Measurements from ENCODE around the gene EXOC3. TPM values are rescaled to one million over a fixed set of nuclear protein-coding genes. Genes with fewer than 3 reads are reported as not detected.
"Not testable (repeated sequence)": the region's sequence is repeated elsewhere in the genome, so short reads cannot be mapped to it uniquely, and the experiment has no call there.

EXOC3 gene
- polyA plus RNA-seq (2013, experiment 1 of 4): 46.1 TPM
- polyA plus RNA-seq (2013, experiment 2 of 4): 49.3 TPM
- 36.6 TPM for polyA plus RNA-seq (2013, experiment 3 of 4)
- polyA plus RNA-seq (2013, experiment 4 of 4): 43.0 TPM

- Histone ChIP-seq H3K4me1 (ENCODE audit: control insufficient read depth, insufficient read depth, low read length) (peaks cover 14% of the 10 kb centered on the region), H3K36me3 (ENCODE audit: control insufficient read depth, insufficient read depth, low read length) (peaks cover 11% of the 10 kb centered on the region), H3K27me3 (ENCODE audit: control insufficient read depth, insufficient read depth, low read length, poor library complexity, severe bottlenecking) (no peaks in the 10 kb centered on the region), H3K9me3 (ENCODE audit: control insufficient read depth, low read length) (no peaks in the 10 kb centered on the region), H3K27ac (ENCODE audit: insufficient read depth, low read depth, low read length, poor library complexity, severe bottlenecking) (no peak within 1 kb of the TSS), H3K4me3 (ENCODE audit: insufficient read depth, low read depth, low read length) (peak within 1 kb of the TSS; percentile 95)
- WGBS, 2 experiments: 8% methylated on average over 73 of the region's 73 CpGs
Observed at GRCh38 chr5:442335-443238, at the start of gene EXOC3. EXOC3 (plus strand) TSS chr5:443176; CDS start chr5:446206, 3,030 bp downstream.

- H3K4me3 ChIP-seq (ENCODE audit: insufficient read depth, low read depth, low read length): no peak overlapping the region
- no peaks in the 10 kb centered on the region for H3K36me3 ChIP-seq (ENCODE audit: control insufficient read depth, insufficient read depth, low read length)
- no peaks in the 10 kb centered on the region for H3K9me3 ChIP-seq (ENCODE audit: control insufficient read depth, low read length)
- H3K4me1 ChIP-seq (ENCODE audit: control insufficient read depth, insufficient read depth, low read length): peaks cover 4% of the 10 kb centered on the region
- H3K27me3 ChIP-seq (ENCODE audit: control insufficient read depth, insufficient read depth, low read length, poor library complexity, severe bottlenecking): no peaks in the 10 kb centered on the region
- 76 to 79% methylated on average over 10 of the region's 10 CpGs for WGBS, 2 experiments
- H3K27ac ChIP-seq (ENCODE audit: insufficient read depth, low read depth, low read length, poor library complexity, severe bottlenecking): no peak overlapping the region
Observed at GRCh38 chr5:393846-394275, 49.1 kb upstream of the EXOC3 start.

GRCh38 chr5:394671-395155, 48.3 kb upstream of the EXOC3 start:
- Histone ChIP-seq H3K27me3 (ENCODE audit: control insufficient read depth, insufficient read depth, low read length, poor library complexity, severe bottlenecking) (no peaks in the 10 kb centered on the region), H3K36me3 (ENCODE audit: control insufficient read depth, insufficient read depth, low read length) (no peaks in the 10 kb centered on the region), H3K9me3 (ENCODE audit: control insufficient read depth, low read length) (no peaks in the 10 kb centered on the region), H3K4me3 (ENCODE audit: insufficient read depth, low read depth, low read length) (no peak overlapping the region), H3K4me1 (ENCODE audit: control insufficient read depth, insufficient read depth, low read length) (peaks cover 4% of the 10 kb centered on the region), H3K27ac (ENCODE audit: insufficient read depth, low read depth, low read length, poor library complexity, severe bottlenecking) (no peak overlapping the region)
- WGBS, 2 experiments: 87 to 88% methylated on average over 18 of the region's 18 CpGs

GRCh38 chr5:395156-395920, 47.6 kb upstream of the EXOC3 start:
- no peak overlapping the region for H3K4me3 ChIP-seq (ENCODE audit: insufficient read depth, low read depth, low read length)
- no peak overlapping the region for H3K27ac ChIP-seq (ENCODE audit: insufficient read depth, low read depth, low read length, poor library complexity, severe bottlenecking)
- no peaks in the 10 kb centered on the region for H3K36me3 ChIP-seq (ENCODE audit: control insufficient read depth, insufficient read depth, low read length)
- peaks cover 10% of the 10 kb centered on the region for H3K4me1 ChIP-seq (ENCODE audit: control insufficient read depth, insufficient read depth, low read length)
- H3K27me3 ChIP-seq (ENCODE audit: control insufficient read depth, insufficient read depth, low read length, poor library complexity, severe bottlenecking): peaks cover 3% of the 10 kb centered on the region
- WGBS, 2 experiments: 90 to 92% methylated on average over 21 of the region's 21 CpGs
- no peaks in the 10 kb centered on the region for H3K9me3 ChIP-seq (ENCODE audit: control insufficient read depth, low read length)

GRCh38 chr5:395921-396530, 47.0 kb upstream of the EXOC3 start:
- 91% methylated on average over 16 to 17 of the region's 17 CpGs for WGBS, 2 experiments
- Histone ChIP-seq H3K9me3 (ENCODE audit: control insufficient read depth, low read length) (no peaks in the 10 kb centered on the region), H3K27me3 (ENCODE audit: control insufficient read depth, insufficient read depth, low read length, poor library complexity, severe bottlenecking) (peaks cover 9% of the 10 kb centered on the region), H3K4me1 (ENCODE audit: control insufficient read depth, insufficient read depth, low read length) (peaks cover 12% of the 10 kb centered on the region), H3K27ac (ENCODE audit: insufficient read depth, low read depth, low read length, poor library complexity, severe bottlenecking) (no peak overlapping the region), H3K4me3 (ENCODE audit: insufficient read depth, low read depth, low read length) (no peak overlapping the region), H3K36me3 (ENCODE audit: control insufficient read depth, insufficient read depth, low read length) (no peaks in the 10 kb centered on the region)

GRCh38 chr5:396531-396961, 46.4 kb upstream of the EXOC3 start:
- H3K4me3 ChIP-seq (ENCODE audit: insufficient read depth, low read depth, low read length): no peak overlapping the region
- no peaks in the 10 kb centered on the region for H3K9me3 ChIP-seq (ENCODE audit: control insufficient read depth, low read length)
- peaks cover 12% of the 10 kb centered on the region for H3K4me1 ChIP-seq (ENCODE audit: control insufficient read depth, insufficient read depth, low read length)
- no peak overlapping the region for H3K27ac ChIP-seq (ENCODE audit: insufficient read depth, low read depth, low read length, poor library complexity, severe bottlenecking)
- WGBS, 2 experiments: 87 to 90% methylated on average over 13 of the region's 13 CpGs
- no peaks in the 10 kb centered on the region for H3K36me3 ChIP-seq (ENCODE audit: control insufficient read depth, insufficient read depth, low read length)
- peaks cover 9% of the 10 kb centered on the region for H3K27me3 ChIP-seq (ENCODE audit: control insufficient read depth, insufficient read depth, low read length, poor library complexity, severe bottlenecking)

GRCh38 chr5:398141-398474, 44.9 kb upstream of the EXOC3 start:
- H3K27ac ChIP-seq (ENCODE audit: insufficient read depth, low read depth, low read length, poor library complexity, severe bottlenecking): not testable (repeated sequence)

GRCh38 chr5:398475-399295, 44.3 kb upstream of the EXOC3 start:
- Histone ChIP-seq H3K36me3 (ENCODE audit: control insufficient read depth, insufficient read depth, low read length) (no peaks in the 10 kb centered on the region), H3K27me3 (ENCODE audit: control insufficient read depth, insufficient read depth, low read length, poor library complexity, severe bottlenecking) (peaks cover 9% of the 10 kb centered on the region), H3K27ac (ENCODE audit: insufficient read depth, low read depth, low read length, poor library complexity, severe bottlenecking) (no peak overlapping the region), H3K4me3 (ENCODE audit: insufficient read depth, low read depth, low read length) (no peak overlapping the region), H3K9me3 (ENCODE audit: control insufficient read depth, low read length) (no peaks in the 10 kb centered on the region), H3K4me1 (ENCODE audit: control insufficient read depth, insufficient read depth, low read length) (peaks cover 8% of the 10 kb centered on the region)
- 93% methylated on average over 35 of the region's 35 CpGs for WGBS, 2 experiments

More at GRCh38 chr5:398141-398474, 44.9 kb upstream of the EXOC3 start:
- 83 to 86% methylated on average over 13 to 15 of the region's 15 CpGs for WGBS, 2 experiments
- H3K9me3 ChIP-seq (ENCODE audit: control insufficient read depth, low read length); H3K36me3 ChIP-seq (ENCODE audit: control insufficient read depth, insufficient read depth, low read length); H3K4me3 ChIP-seq (ENCODE audit: insufficient read depth, low read depth, low read length); H3K27me3 ChIP-seq (ENCODE audit: control insufficient read depth, insufficient read depth, low read length, poor library complexity, severe bottlenecking): not testable (repeated sequence)
- H3K4me1 ChIP-seq (ENCODE audit: control insufficient read depth, insufficient read depth, low read length): peaks cover 12% of the 10 kb centered on the region

Measured in ectodermal cell (in vitro differentiated cells).